ENCODE data around the gene TOX2.

The TOX2 gene

DNA sequence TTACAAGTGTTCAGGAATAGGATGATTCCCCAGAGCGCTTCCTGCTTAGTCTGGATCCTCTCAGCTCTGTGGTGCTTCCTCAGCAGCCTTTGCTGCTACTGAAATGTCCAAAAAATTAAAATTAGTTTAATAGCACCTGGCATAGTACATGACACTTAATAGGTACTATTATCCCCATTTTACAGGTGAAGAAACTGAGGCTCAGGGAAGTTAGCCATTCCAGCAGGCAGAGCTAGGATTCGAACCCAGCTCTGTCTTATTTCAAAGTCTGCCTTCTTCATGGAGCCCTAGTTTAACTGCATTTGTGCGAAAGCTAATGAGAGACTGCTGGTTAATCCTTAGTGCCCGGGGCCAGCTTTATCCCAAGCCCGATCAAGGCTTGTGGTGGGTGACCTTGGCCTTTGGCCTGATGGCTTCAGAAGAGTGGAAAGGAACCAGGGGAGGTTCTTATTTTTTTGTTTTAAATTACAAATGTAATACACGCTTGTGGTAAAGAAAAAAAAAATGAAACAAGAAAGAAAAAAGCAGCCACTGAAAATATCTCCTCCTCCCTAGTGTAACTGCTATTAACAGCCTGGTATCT, 30.1 kb downstream of the TOX2 start:
- Histone ChIP-seq H3K9me3 (no peaks in the 10 kb centered on the region), H3K36me3 (no peaks in the 10 kb centered on the region), H3K4me1 (no peaks in the 10 kb centered on the region), H3K4me3 (ENCODE audit: low read depth, low read length) (no peak overlapping the region), H3K27me3 (no peaks in the 10 kb centered on the region)
- DNase-seq, result no peak
- TF ChIP-seq, protein P1, sequence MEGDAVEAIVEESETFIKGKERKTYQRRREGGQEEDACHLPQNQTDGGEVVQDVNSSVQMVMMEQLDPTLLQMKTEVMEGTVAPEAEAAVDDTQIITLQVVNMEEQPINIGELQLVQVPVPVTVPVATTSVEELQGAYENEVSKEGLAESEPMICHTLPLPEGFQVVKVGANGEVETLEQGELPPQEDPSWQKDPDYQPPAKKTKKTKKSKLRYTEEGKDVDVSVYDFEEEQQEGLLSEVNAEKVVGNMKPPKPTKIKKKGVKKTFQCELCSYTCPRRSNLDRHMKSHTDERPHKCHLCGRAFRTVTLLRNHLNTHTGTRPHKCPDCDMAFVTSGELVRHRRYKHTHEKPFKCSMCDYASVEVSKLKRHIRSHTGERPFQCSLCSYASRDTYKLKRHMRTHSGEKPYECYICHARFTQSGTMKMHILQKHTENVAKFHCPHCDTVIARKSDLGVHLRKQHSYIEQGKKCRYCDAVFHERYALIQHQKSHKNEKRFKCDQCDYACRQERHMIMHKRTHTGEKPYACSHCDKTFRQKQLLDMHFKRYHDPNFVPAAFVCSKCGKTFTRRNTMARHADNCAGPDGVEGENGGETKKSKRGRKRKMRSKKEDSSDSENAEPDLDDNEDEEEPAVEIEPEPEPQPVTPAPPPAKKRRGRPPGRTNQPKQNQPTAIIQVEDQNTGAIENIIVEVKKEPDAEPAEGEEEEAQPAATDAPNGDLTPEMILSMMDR (IDR thresholded peaks at IDR 0.05; ENCODE audit: low read depth, low read length), result no peak

DNA sequence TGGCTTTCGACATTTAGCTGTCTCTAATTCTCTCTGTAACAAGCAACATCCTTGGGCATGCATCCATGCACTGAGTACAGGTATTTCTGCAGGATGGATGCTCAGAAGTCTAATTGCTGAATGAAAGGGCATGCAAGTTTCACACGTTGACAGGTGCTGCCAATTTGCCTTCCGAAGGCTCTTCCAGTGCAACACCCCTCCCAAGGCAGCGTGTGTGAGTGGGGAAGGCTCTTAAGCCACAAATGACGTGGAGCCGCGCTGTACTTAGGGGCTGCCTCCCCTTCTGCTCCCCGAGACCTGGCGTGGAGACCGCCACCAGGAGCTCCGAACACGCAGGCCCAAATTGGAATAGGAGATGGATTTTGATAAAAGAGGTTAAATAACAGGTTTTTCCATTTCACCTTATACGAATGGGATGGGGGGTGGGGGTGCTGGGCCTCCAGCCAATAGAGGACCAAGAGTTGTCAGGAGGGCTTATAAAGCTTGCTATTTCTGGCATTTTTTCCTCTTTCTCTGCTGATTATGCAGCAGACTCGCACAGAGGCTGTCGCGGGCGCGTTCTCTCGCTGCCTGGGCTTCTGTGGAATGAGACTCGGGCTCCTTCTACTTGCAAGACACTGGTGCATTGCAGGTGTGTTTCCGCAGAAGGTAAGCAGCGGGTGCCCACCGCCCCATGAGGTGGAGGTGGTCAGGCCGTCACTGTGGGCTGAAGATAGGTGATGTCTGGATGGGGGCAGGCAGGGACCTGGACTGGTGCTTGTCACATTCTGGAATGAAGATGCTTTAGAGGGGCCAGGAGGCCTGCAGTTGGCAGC, 30.9 kb downstream of the TOX2 start:
- H3K36me3 ChIP-seq, result no peaks in the 10 kb centered on the region
- no peak for DNase-seq
- TF ChIP-seq, protein P1 (IDR thresholded peaks at IDR 0.05; ENCODE audit: low read depth, low read length), result no peak
- H3K4me1 ChIP-seq, result peaks cover 7% of the 10 kb centered on the region
- no peak overlapping the region for H3K4me3 ChIP-seq (ENCODE audit: low read depth, low read length)
- H3K9me3 ChIP-seq, result no peaks in the 10 kb centered on the region
- H3K27me3 ChIP-seq, result no peaks in the 10 kb centered on the region

DNA sequence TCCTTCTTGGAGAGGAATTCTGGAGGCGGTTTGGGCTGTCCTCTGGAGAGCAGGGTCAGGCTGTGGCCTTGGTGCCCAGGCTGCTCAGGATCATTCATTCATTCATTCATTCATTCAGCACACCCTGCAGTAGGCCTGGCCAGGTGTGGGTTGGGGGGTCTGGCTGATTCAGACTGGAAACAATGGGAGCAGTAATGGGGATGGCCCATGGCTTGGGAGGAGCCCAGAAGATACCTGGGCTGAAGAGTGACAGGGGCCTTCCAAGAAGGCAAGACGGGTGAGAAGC, 31.5 kb downstream of the TOX2 start:
- Histone ChIP-seq H3K9me3 (no peaks in the 10 kb centered on the region), H3K4me1 (peaks cover 7% of the 10 kb centered on the region), H3K4me3 (ENCODE audit: low read depth, low read length) (no peak overlapping the region), H3K27me3 (no peaks in the 10 kb centered on the region), H3K36me3 (no peaks in the 10 kb centered on the region)
- DNase-seq, result no peak
- TF ChIP-seq, protein P1 (IDR thresholded peaks at IDR 0.05; ENCODE audit: low read depth, low read length), result no peak

GRCh38 chr20:43946659-43947315, 32.1 kb downstream of the TOX2 start:
- DNase-seq, result no peak
- H3K4me3 ChIP-seq (ENCODE audit: low read depth, low read length), result no peak overlapping the region
- H3K27me3 ChIP-seq, result no peaks in the 10 kb centered on the region
- H3K4me1 ChIP-seq, result peaks cover 7% of the 10 kb centered on the region
- H3K9me3 ChIP-seq, result no peaks in the 10 kb centered on the region
- no peaks in the 10 kb centered on the region for H3K36me3 ChIP-seq
- TF ChIP-seq, protein P1 (IDR thresholded peaks at IDR 0.05; ENCODE audit: low read depth, low read length), result no peak

DNA sequence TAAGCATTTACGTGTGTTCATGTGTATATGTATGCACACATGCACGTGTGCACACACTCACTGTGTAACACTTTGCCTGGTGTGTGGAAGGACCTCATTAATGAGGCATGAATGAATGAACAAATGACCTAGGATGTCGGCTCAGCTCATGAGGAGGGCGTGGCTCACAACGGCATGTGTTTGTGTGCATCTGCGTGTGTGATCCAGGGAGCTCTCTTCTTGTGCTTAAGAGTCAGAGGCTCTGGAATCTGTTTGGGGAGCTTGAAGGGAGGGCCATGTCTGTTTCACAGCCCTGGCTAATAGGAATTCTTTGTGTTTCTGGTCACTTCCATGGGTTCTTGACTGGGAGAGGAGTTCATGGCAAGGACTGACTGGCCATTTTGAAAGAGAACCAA, 32.7 kb downstream of the TOX2 start:
- no peaks in the 10 kb centered on the region for H3K9me3 ChIP-seq
- no peak overlapping the region for H3K4me3 ChIP-seq (ENCODE audit: low read depth, low read length)
- DNase-seq, result no peak
- TF ChIP-seq, protein P1 (IDR thresholded peaks at IDR 0.05; ENCODE audit: low read depth, low read length), result no peak
- peaks cover 7% of the 10 kb centered on the region for H3K4me1 ChIP-seq
- no peaks in the 10 kb centered on the region for H3K36me3 ChIP-seq
- no peaks in the 10 kb centered on the region for H3K27me3 ChIP-seq

- TF ChIP-seq, protein P1 (IDR thresholded peaks at IDR 0.05; ENCODE audit: low read depth, low read length), result no peak
- Histone ChIP-seq H3K4me3 (ENCODE audit: low read depth, low read length) (no peak overlapping the region), H3K9me3 (no peaks in the 10 kb centered on the region), H3K27me3 (no peaks in the 10 kb centered on the region), H3K4me1 (peaks cover 7% of the 10 kb centered on the region), H3K36me3 (no peaks in the 10 kb centered on the region)
- DNase-seq, result no peak
These were observed 33.8 kb downstream of the TOX2 start for GRCh38 chr20:43948455-43948854.

All from BE2C (cell line).